Stimulated activated naive CD8-positive, alpha-beta T cell treated with anti-CD3 and anti-CD28 coated beads, Interleukin-15, Interleukin-2, amounts not matched to agents 100 U/mL and 50 U/mL, for 24 hours (primary cell): ENCODE results near the gene SORCS2.

ENCODE experiments used
- ATAC-seq: fragments of 150-1000 bp; cut with Tn5 transposase; one replicate; pipeline ENCODE4 v1.10.0; 2021
- DNase-seq: peaks from one replicate; pipeline ENCODE4 v3.0.0; 2021

SORCS2 gene

DNA sequence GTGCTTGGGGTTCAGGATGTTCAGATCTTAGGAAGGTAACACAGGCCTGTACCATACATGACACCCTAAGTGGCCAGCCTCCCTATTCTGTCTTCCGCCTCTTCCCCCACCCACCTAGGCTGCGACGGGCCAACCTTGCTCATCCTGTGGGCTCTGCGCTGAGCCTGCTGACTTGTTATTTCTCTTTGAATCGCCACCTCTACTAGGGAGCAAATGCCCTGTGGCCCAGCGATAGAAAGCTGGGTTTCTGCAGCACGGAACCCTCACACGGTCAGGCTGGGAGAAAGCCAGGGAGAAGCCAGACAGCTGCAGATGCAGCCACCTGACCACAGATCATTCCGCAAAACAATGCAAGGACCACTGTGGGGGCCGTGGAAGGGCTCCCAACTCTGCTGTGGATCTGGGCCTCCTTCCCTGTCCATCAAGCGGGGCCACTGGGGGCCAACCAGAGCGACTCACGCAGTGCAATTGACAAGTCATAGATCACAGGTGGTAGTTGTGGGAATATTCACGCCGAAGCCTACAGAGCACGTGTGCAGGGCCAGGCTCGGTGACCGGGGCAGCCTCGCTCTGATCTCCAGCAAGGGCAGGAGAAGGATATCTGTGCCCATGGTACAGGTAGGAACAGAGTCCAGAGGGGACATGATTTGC is 519.8 kb downstream of the SORCS2 start:
- ATAC-seq, result no peak
- DNase-seq, result no peak

GRCh38 chr4:7713757-7714156 is 521.4 kb downstream of the SORCS2 start:
- ATAC-seq, result no peak
- no peak for DNase-seq

GRCh38 chr4:7714176-7714575 is 521.8 kb downstream of the SORCS2 start:
- no peak for DNase-seq
- no peak for ATAC-seq

DNA sequence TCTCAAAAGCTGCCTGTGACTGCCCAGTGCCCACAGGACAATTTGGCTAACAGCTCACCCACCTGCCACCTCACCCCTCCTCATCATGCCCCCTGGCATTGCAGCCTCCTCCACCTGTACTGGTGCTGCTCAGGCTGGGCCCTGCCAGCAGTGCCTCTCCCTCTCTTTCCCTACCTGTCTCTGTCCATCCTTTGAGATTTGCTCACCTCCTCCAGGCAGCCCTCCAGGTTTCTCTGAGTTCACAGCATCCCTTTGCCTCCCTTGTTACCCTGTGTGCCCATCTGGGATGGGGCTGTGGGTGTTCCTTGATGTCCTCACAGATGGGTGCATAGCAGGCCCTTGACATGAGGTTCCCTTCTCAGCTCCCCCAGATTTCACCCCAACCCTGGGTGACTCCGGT is 522.4 kb downstream of the SORCS2 start:
- ATAC-seq (no peak), DNase-seq (no peak)

- DNase-seq, result no peak
- ATAC-seq, result no peak
Observed at GRCh38 chr4:7715271-7716009, 523.1 kb downstream of the SORCS2 start.

DNA sequence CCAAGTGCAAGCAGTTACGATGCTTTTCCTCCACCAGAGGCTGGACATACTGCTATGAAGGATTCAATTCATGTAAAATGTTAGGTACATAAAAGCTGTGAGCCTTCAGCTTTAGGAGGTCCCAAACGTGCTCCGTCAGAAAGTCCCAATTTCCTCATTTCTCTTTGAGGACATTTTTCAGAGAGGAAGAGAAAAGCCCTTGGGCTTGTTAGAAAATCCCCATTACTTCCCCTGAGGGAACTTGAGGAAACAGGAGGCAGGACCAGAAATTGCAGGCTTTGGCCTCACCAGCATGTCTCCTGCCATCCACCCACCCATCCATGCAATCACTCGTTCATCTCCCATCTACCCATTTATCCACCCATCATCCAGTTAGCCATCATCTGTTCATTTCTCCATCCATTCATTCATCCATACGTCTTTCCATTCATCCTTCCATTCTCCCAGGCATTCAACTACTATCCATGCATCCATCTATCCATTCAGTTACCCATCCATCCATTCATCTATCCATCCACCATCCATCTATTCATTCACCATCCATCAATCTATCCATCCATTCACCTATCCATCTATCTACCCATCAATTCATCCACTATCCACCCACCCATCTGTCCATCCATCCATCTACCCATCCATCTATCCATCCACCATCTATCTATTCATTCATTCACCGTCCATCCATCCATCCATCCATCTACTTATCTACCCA is 523.8 kb downstream of the SORCS2 start:
- ATAC-seq (no peak), DNase-seq (no peak)

GRCh38 chr4:7717161-7717560 is 524.8 kb downstream of the SORCS2 start:
- ATAC-seq (no peak), DNase-seq (no peak)

DNA sequence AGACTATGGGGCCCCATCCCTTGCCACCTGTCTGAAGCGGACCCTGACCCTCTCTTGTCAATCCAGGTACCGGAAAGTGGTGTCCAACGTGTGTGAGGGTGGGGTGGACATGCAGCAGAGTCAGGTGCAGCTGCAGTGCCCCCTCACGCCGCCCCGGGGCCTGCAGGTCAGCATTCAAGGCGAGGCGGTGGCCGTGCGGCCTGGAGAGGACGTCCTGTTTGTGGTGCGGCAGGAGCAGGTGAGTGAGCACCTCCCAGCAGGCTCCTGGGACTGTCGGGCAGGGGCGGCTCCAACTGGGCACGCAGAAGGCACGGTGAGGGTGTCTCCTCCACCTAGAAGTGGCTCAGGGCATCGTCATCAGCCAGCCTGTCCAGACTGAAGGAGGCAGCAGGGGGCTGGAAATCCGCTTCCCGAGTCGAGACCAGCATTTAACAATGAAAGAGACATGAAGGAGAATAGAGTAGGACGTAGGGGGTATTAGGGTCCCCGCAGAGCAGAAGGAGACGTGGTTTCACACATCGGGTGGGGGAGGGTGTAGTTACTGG is 525.7 kb downstream of the SORCS2 start:
- ATAC-seq (no peak), DNase-seq (no peak)

DNA sequence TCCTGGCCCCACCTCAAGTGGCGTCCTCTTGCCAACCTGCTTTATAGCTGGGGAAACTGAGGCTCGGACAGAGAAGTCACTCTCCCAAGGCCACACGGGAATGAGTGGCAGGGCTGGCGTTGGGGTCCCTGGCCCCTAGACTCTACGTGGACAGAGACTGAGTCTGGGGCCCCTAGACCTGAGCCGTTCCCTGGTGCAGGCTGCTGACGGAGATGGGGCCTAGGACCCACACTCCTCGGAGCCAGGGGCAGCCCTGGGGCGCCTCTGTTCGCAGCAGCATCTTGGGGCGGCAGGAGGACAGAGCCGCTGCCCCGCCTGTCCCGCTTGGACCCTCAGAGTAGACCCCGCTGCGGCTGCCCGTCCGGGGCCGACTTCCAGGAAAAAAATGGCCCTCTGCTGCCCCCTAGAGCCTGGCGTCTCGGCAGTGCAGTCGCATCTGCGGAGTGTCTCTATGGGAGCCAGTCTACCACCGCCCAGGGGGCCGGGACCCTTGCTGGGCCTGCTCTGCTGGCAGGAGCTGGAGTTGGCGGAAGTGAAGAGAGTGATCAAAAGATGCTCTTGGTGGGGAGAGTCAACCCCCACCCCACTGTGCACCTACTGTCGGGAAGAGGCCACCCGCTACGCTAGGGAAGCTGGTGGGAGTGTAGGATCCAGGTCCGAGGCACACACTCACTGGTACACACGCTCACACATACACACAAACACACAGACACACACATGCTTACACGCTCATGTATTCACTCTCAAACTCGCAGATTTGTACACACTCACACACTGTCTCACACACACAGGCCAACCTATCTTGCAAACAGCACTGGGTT is 527.2 kb downstream of the SORCS2 start:
- peak; percentile 55 for ATAC-seq

DNA sequence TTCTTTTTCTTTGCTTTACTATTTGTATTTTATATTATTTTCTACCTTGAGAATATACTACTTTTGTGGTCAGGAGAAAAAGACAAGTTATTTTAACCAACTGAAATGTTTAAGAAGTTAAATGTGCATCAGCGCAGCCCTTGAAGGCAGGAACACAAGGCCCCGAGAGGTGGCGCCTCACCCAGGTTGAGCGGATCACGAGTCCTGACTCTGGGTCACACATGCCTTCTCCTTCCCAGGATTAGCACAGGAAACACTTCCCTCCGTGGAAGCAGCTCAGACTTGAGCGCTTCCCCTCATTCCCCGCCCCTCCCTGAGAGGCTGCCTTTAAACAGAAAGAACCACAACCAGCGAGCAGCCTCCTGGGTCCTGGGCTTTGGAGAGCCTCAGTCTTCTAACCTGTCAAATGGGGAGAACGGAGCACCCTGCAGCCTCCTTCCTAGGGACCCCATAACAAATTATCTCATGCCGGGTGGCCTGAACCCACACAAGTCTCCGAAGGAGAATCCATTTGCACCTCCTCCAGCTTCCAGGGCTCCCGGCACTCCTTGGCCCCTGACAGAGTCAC is 529.7 kb downstream of the SORCS2 start:
- no peak for DNase-seq

More for the DNA sequence above, 527.2 kb downstream of the SORCS2 start:
- peak; percentile 80 for DNase-seq

DNA sequence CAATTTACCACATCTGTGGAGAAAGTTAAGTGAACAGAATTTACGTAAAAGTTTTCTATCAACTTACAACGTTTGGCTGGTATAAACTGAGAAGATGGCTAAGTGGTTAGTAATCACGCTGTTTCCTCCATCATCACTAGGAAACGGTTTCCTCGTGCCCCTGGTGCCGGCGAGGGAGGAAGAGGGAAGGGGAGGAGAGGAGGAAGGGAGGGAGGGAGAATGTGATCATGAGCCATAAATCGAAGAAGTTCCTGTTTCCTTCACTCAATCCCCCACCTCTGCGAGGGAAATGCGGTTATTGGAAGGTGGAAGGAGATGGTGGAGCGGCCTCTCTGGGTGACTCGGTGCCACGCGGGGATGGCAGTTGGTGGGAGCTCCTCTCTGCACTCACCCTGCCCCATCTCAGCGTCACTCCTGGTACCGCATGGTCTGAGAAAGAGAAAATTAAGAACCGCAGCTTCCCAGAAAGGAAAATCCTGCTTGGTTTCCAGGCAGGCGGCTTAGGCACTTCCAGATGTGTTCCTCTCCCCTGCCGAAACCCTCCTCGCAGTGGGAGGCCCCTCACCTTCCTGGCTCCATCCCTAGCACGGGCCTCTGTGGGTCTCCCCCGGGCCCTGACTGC is 530.5 kb downstream of the SORCS2 start:
- ATAC-seq (no peak), DNase-seq (no peak)

More for the DNA sequence above, 529.7 kb downstream of the SORCS2 start:
- ATAC-seq, result no peak

- ATAC-seq (no peak), DNase-seq (no peak)
Observed at GRCh38 chr4:7723625-7724024, 531.3 kb downstream of the SORCS2 start.

GRCh38 chr4:7725951-7726350 is 533.6 kb downstream of the SORCS2 start:
- ATAC-seq, result no peak
- DNase-seq, result no peak

GRCh38 chr4:7726665-7727413 is 534.5 kb downstream of the SORCS2 start:
- DNase-seq (no peak), ATAC-seq (no peak)

- ATAC-seq, result no peak
- DNase-seq, result no peak
Observed at GRCh38 chr4:7727749-7728148, 535.4 kb downstream of the SORCS2 start.

- DNase-seq (no peak), ATAC-seq (no peak)
Observed at GRCh38 chr4:7731437-7731836, 539.1 kb downstream of the SORCS2 start.

- ATAC-seq (no peak), DNase-seq (no peak)
Observed at GRCh38 chr4:7732263-7732662, 539.9 kb downstream of the SORCS2 start.

DNA sequence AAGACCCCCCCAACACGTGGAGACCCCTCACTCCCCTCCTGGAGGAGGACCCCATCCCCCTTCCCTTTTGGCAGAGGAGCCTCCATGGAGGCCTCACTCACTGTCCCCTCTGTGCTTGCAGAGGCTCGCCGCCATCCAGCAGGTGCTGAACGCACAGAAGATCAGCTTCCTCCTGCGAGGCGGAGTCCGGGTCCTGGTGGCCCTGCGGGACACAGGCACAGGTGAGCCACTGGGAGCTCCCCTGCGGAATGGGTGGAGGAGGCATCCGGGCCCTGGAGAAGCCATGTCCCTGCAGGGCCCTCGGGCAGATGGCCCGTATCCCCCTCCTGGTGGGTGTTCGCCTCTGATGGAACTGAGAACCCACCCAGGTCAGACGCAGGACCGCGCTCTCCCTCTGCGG is 540.9 kb downstream of the SORCS2 start:
- ATAC-seq (no peak), DNase-seq (no peak)

- ATAC-seq (no peak), DNase-seq (no peak)
Observed at GRCh38 chr4:7733801-7734650, 541.7 kb downstream of the SORCS2 start.
